Endothelial cell of umbilical vein (primary cell): ENCODE results near the gene KPTN. TPM values are rescaled to one million over a fixed set of nuclear protein-coding genes. Genes with fewer than 3 reads are reported as not detected.
A peak's percentile ranks its signal among the peaks of the same experiment; 100 is the strongest.

Experiments used
- BruUV-seq: library from RNA; stranded (reverse); fragments of 400-500 nt; replicated peaks from 2 replicates; lab custom pipeline; 2021; lab: Mats Ljungman, UMichigan
- CTCF ChIA-PET: fragments of 300-600, 350-600 bp; sonication (Branson Sonifier 250); formaldehyde crosslinking; loops from one replicate; lab custom pipeline; 2021; ENCODE audit warnings: antibody characterized with exemption, inconsistent platforms; lab: Charles Lee
- POLR2A ChIA-PET: fragments of 300-600, 350-600 bp; sonication (Branson Sonifier 250); formaldehyde crosslinking; loops from one replicate; lab custom pipeline; 2021; ENCODE audit warnings: antibody characterized with exemption, inconsistent platforms; lab: Charles Lee
- DNase-seq: peaks from one replicate; pipeline ENCODE4 v3.0.0-alpha.2; 2011; ENCODE audit warnings: low read depth, low spot score
- FAIRE-seq: peaks from 2 replicates; lab custom pipeline; 2011; peaks lifted over from hg19 to GRCh38; lab: Jason Lieb, UNC
- H2AFZ ChIP-seq: 2 replicates; pipeline ENCODE4 v1.6.0; 2012; ENCODE audit warnings: low read depth, low read length, control low read depth, inconsistent platforms
- H3K27ac ChIP-seq: 2 replicates; pipeline ENCODE4 v1.5.1; 2011; ENCODE audit warnings: low read depth, mild to moderate bottlenecking, control low read depth, low read length, moderate library complexity; ENCODE audit not compliant: insufficient read depth
- H3K27me3 ChIP-seq, 2 experiments: 2 replicates each; pipeline versions ENCODE4 v1.6.0 to v1.6.1; 2011; ENCODE audit warnings: low read length in 2 of 2, mixed read lengths in 1 of 2; ENCODE audit not compliant: control insufficient read depth in 2 of 2, insufficient read depth in 2 of 2
- H3K36me3 ChIP-seq, 2 experiments: 2 replicates in 1 of 2; 3 replicates in 1 of 2; pipeline ENCODE4 v1.5.1; 2011; ENCODE audit warnings: low read length in 2 of 2, mild to moderate bottlenecking in 1 of 2, moderate library complexity in 1 of 2; ENCODE audit not compliant: control insufficient read depth in 2 of 2, insufficient read depth in 2 of 2; ENCODE audit errors: extremely low read depth in 1 of 2
- H3K4me1 ChIP-seq: 3 replicates; pipeline ENCODE4 v1.5.1; 2011; ENCODE audit warnings: mild to moderate bottlenecking, low read length; ENCODE audit not compliant: control insufficient read depth, insufficient read depth; ENCODE audit errors: extremely low read depth
- H3K4me2 ChIP-seq: 2 replicates; pipeline ENCODE4 v1.6.1; 2011; ENCODE audit warnings: low read length, control low read depth, mixed read lengths; ENCODE audit not compliant: insufficient read depth
- H3K4me3 ChIP-seq, 3 experiments: fragments of 200-600 bp in 1 of 3; sonication (generic), shearing (Covaris generic) in 1 of 3; replicated peaks in 1 of 3; 2 replicates each; pipeline ENCODE4 v1.5.1; 2011 to 2016; ENCODE audit warnings: control low read depth in 3 of 3, low read length in 3 of 3, mild to moderate bottlenecking in 2 of 3, inconsistent platforms in 1 of 3, low read depth in 1 of 3, moderate library complexity in 1 of 3; ENCODE audit not compliant: insufficient read depth in 1 of 3
- H3K79me2 ChIP-seq: 2 replicates; pipeline ENCODE4 v1.6.0; 2012; ENCODE audit warnings: low read length, inconsistent platforms; ENCODE audit not compliant: control insufficient read depth, insufficient read depth
- H3K9ac ChIP-seq: replicated peaks from 2 replicates; pipeline ENCODE3; 2011; ENCODE audit warnings: low read length, control low read depth; ENCODE audit not compliant: insufficient read depth; ENCODE audit errors: extremely low read depth
- H3K9me1 ChIP-seq: replicated peaks from 3 replicates; pipeline ENCODE4 v1.6.0; 2011; ENCODE audit warnings: mild to moderate bottlenecking, low read length; ENCODE audit not compliant: control insufficient read depth, insufficient read depth; ENCODE audit errors: extremely low read depth
- H3K9me3 ChIP-seq: replicated peaks from 2 replicates; pipeline ENCODE4 v1.5.1; 2012; ENCODE audit warnings: low read length, inconsistent platforms; ENCODE audit not compliant: control insufficient read depth, insufficient read depth
- H4K20me1 ChIP-seq: replicated peaks from 2 replicates; pipeline ENCODE3; 2011; ENCODE audit warnings: mild to moderate bottlenecking, low read length; ENCODE audit not compliant: control insufficient read depth, insufficient read depth; ENCODE audit errors: extremely low read depth
- CTCF ChIP-seq, 2 donors: IDR thresholded peaks; 1 replicate in 1 of 2; 2 replicates in 1 of 2; pipeline ENCODE4 v1.5.1; 2011; ENCODE audit warnings: low read length in 2 of 2, mild to moderate bottlenecking in 2 of 2, moderate library complexity in 2 of 2, control low read depth in 1 of 2, inconsistent platforms in 1 of 2, low read depth in 1 of 2; ENCODE audit not compliant: insufficient read depth in 1 of 2; ENCODE audit errors: extremely low read depth in 1 of 2
- EZH2 ChIP-seq: IDR thresholded peaks from 2 replicates; pipeline ENCODE4 v1.6.1; 2012; ENCODE audit warnings: borderline replicate concordance, low read depth, mild to moderate bottlenecking, moderate library complexity, low read length, inconsistent platforms; ENCODE audit not compliant: severe bottlenecking
- FOS ChIP-seq: IDR thresholded peaks from 2 replicates; pipeline ENCODE4 v1.6.1; 2011; ENCODE audit warnings: mild to moderate bottlenecking, low read length, moderate library complexity, borderline replicate concordance; ENCODE audit not compliant: insufficient read depth
- GATA2 ChIP-seq: IDR thresholded peaks from 2 replicates; pipeline ENCODE4 v1.7.0; 2011; ENCODE audit warnings: low read depth, mild to moderate bottlenecking, moderate library complexity, mixed read lengths, low read length; ENCODE audit not compliant: insufficient read length, insufficient read depth
- JUN ChIP-seq: IDR thresholded peaks from 2 replicates; pipeline ENCODE4 v1.6.1; 2011; ENCODE audit warnings: borderline replicate concordance, low read depth; ENCODE audit not compliant: insufficient read length, insufficient read depth
- MAX ChIP-seq: IDR thresholded peaks from 2 replicates; pipeline ENCODE4 v1.6.1; 2011; ENCODE audit not compliant: insufficient read depth, insufficient read length
- MYC ChIP-seq: IDR thresholded peaks from one replicate; pipeline ENCODE4 v1.6.1; 2011; ENCODE audit warnings: mild to moderate bottlenecking, low read depth, low read length
- POLR2A ChIP-seq: IDR thresholded peaks from 2 replicates; pipeline ENCODE4 v1.6.1; 2012; ENCODE audit warnings: low read depth, mild to moderate bottlenecking, control low read depth, low read length
- POLR2AphosphoS5 ChIP-seq: IDR thresholded peaks from 2 replicates; pipeline ENCODE4 v1.6.1; 2012; ENCODE audit warnings: low read depth, mild to moderate bottlenecking, control low read depth, low read length, moderate library complexity; ENCODE audit not compliant: insufficient read depth
- dilution Hi-C: fragments of 300-500 bp; cut with MboI; formaldehyde crosslinking; loops from one replicate; pipeline ENCODE4 v1.15.0; 2019; ENCODE audit warnings: low sequenced_read_pairs; ENCODE audit not compliant: extremely low pct_ligation_motif_present
- intact Hi-C: fragments of 100-400 bp; cut with micrococcal nuclease; formaldehyde crosslinking; loops from one replicate; pipeline ENCODE4 v1.10.0; 2022
- polyA plus RNA-seq, 4 experiments: library from polyadenylated mRNA; depleted of rRNA in 3 of 4; stranded (reverse) in 3 of 4; unstranded in 1 of 4; fragments of >200 nt; gene quantifications; 2 replicates each; pipeline versions ENCODE4 v1.2.1 to v1.2.3, GENCODE V29; 2011 to 2012; ENCODE audit warnings: missing spikeins in 1 of 4
- total RNA-seq: library from RNA; stranded (reverse); gene quantifications from 2 replicates; pipeline ENCODE4 v1.2.3, GENCODE V29; 2021

The KPTN gene
- total and polyA plus RNA-seq, 2 donors (not counting 3 experiments of a cell fraction or from before 2014, with no cell fraction given), result 14.7 to 15.5 TPM

GRCh38 chr19:47445937-47446402 is 38.0 kb downstream of the KPTN start:
- Histone ChIP-seq H3K4me3 (no peak overlapping the region), H4K20me1 (no peaks in the 10 kb centered on the region), H3K9ac (no peak overlapping the region), H3K27me3 (peaks cover 27 to 32% of the 10 kb centered on the region in 2 experiments), H3K4me2 (no peak overlapping the region), H3K9me3 (no peaks in the 10 kb centered on the region), H3K4me1 (no peaks in the 10 kb centered on the region), H3K79me2 (no peaks in the 10 kb centered on the region), H2AFZ (no peak overlapping the region), H3K9me1 (no peaks in the 10 kb centered on the region), H3K36me3 (no peaks in the 10 kb centered on the region), H3K27ac (no peak overlapping the region)
- TF ChIP-seq EZH2, result peak; percentile 14
- TF ChIP-seq MAX, result no peak
- no peak for DNase-seq
- dilution Hi-C loops (no loop called here), intact Hi-C loops (no loop called here)
- no TSS peak for BruUV-seq
- POLR2A ChIA-PET, result no interaction called here
- FAIRE-seq, result no peak
- CTCF ChIA-PET, result interaction anchor here (0.6 to 2.5 kb wide), 4 partner anchors 9 to 133 kb away, joined by 3 to 10 read pairs (median 4); no protein-coding TSS in a partner anchor

- no peak for FAIRE-seq
- dilution Hi-C loops, result no loop called here
Measured at GRCh38 chr19:47445527-47445926, 38.5 kb downstream of the KPTN start.

More at GRCh38 chr19:47445527-47445926, 38.5 kb downstream of the KPTN start:
- Histone ChIP-seq H3K36me3 (no peaks in the 10 kb centered on the region), H3K9ac (no peak overlapping the region), H3K4me3 (no peak overlapping the region), H3K79me2 (no peaks in the 10 kb centered on the region), H3K4me1 (no peaks in the 10 kb centered on the region), H3K9me1 (no peaks in the 10 kb centered on the region), H3K27me3 (peaks cover 27 to 32% of the 10 kb centered on the region in 2 experiments), H2AFZ (no peak overlapping the region), H3K9me3 (no peaks in the 10 kb centered on the region), H4K20me1 (no peaks in the 10 kb centered on the region), H3K4me2 (no peak overlapping the region), H3K27ac (no peak overlapping the region)
- TF ChIP-seq EZH2 (no peak), CTCF (IDR thresholded peaks at IDR 0.05; ENCODE audit: extremely low read depth in 1 of 2, insufficient read depth in 1 of 2, low read depth in 1 of 2, low read length in 2 of 2) (no peak), GATA2 (no peak), JUN (no peak), POLR2A (no peak), MAX (no peak), MYC (no peak), POLR2AphosphoS5 (no peak), FOS (no peak)
- intact Hi-C loops, result no loop called here
- CTCF ChIA-PET, result interaction anchor here (0.6 to 2.5 kb wide), 4 partner anchors 9 to 133 kb away, joined by 3 to 10 read pairs (median 4); no protein-coding TSS in a partner anchor
- DNase-seq, result no peak
- POLR2A ChIA-PET, result no interaction called here
- no TSS peak for BruUV-seq
